Large intestine (tissue), 3 donors: ENCODE data around the gene DVL3. TPM values are rescaled to one million over a fixed set of nuclear protein-coding genes. Genes with fewer than 3 reads are reported as not detected.

Experiments
- DNase-seq, 2 donors: peaks; one replicate each; pipeline versions ENCODE4 v3.0.0 to v3.0.0-alpha.2; 2013
- H3K27ac ChIP-seq: one replicate; pipeline ENCODE4 v1.5.1; 2013; ENCODE audit warnings: low read length
- H3K27me3 ChIP-seq: 2 replicates; pipeline ENCODE4 v1.6.1; 2013; ENCODE audit warnings: low read length; ENCODE audit not compliant: control insufficient read depth, insufficient read depth
- H3K36me3 ChIP-seq: 2 replicates; pipeline ENCODE4 v1.6.1; 2013; ENCODE audit warnings: low read length; ENCODE audit not compliant: control insufficient read depth, insufficient read depth
- H3K4me1 ChIP-seq: one replicate; pipeline ENCODE4 v1.6.1; 2013; ENCODE audit warnings: low read length; ENCODE audit not compliant: control insufficient read depth, insufficient read depth
- H3K4me3 ChIP-seq: one replicate; pipeline ENCODE4 v1.5.1; 2013; ENCODE audit warnings: low read length
- H3K9me3 ChIP-seq: one replicate; pipeline ENCODE4 v1.6.1; 2013; ENCODE audit warnings: mild to moderate bottlenecking, low read depth, low read length, moderate library complexity; ENCODE audit not compliant: control insufficient read depth
- WGBS: methylation state at CpG from one replicate; pipeline ENCODE4 v1.1.5; 2013; ENCODE audit warnings: low lambda C conversion rate; ENCODE audit not compliant: insufficient coverage; 5-methylcytosine and 5-hydroxymethylcytosine counted together
- polyA plus RNA-seq: library from polyadenylated mRNA; unstranded; fragments of 120-200 nt; gene quantifications from one replicate; pipeline ENCODE4 v1.2.1, GENCODE V29; 2013

DVL3 gene
- polyA plus RNA-seq, 1 donor, result 81.0 TPM

GRCh38 chr3:184185461-184186183, 30.4 kb downstream of the DVL3 start:
- Histone ChIP-seq H3K9me3 (no peaks in the 10 kb centered on the region), H3K4me3 (peak overlapping the region; percentile 94), H3K4me1 (peaks cover 14% of the 10 kb centered on the region), H3K27me3 (no peaks in the 10 kb centered on the region), H3K36me3 (peaks cover 71% of the 10 kb centered on the region), H3K27ac (peak overlapping the region; percentile 91)
- peak; percentile 100 for DNase-seq
- WGBS, result no CpG with 5 or more reads among the region's 55 CpGs

GRCh38 chr3:184186184-184186901, 31.2 kb downstream of the DVL3 start, which contains the start of gene ABCF3:
Gene ABCF3 (plus strand): TSS chr3:184186199. CDS start chr3:184186208, 9 bp downstream.
- WGBS, result no CpG with 5 or more reads among the region's 45 CpGs
- Histone ChIP-seq H3K4me3 (peak within 1 kb of the TSS; percentile 94), H3K27me3 (no peaks in the 10 kb centered on the region), H3K9me3 (no peaks in the 10 kb centered on the region), H3K27ac (peak within 1 kb of the TSS; percentile 91), H3K4me1 (peaks cover 14% of the 10 kb centered on the region), H3K36me3 (peaks cover 70% of the 10 kb centered on the region)
- peak in 1 of 2 donors; percentile 74 for DNase-seq

GRCh38 chr3:184186902-184187207, 31.7 kb downstream of the DVL3 start:
- H3K4me1 ChIP-seq, result peaks cover 14% of the 10 kb centered on the region
- no peaks in the 10 kb centered on the region for H3K27me3 ChIP-seq
- peak overlapping the region; percentile 94 for H3K4me3 ChIP-seq
- no peaks in the 10 kb centered on the region for H3K9me3 ChIP-seq
- peaks cover 69% of the 10 kb centered on the region for H3K36me3 ChIP-seq
- DNase-seq, result no peak
- H3K27ac ChIP-seq, result peak overlapping the region; percentile 91
- no CpG with 5 or more reads among the region's 3 CpGs for whole genome bisulfite sequencing

DNA sequence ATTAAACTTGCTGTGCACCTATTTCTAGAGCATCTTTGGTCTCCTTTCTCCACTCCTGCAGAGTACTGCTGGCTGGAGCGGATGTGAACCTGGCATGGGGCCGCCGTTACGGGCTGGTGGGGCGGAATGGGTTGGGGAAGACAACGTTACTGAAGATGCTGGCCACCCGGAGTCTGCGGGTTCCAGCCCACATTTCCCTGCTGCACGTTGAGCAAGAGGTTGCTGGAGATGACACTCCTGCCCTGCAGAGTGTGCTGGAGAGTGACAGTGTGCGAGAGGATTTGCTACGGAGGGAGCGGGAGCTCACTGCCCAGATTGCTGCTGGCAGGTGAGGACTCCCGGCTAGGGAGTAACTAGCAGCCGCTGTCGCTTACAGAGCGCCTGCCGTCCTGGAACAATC, 32.9 kb downstream of the DVL3 start:
- no CpG with 5 or more reads among the region's 17 CpGs for WGBS
- no peak for DNase-seq
- Histone ChIP-seq H3K4me1 (peaks cover 14% of the 10 kb centered on the region), H3K4me3 (no peak overlapping the region), H3K9me3 (no peaks in the 10 kb centered on the region), H3K27ac (no peak overlapping the region), H3K27me3 (no peaks in the 10 kb centered on the region), H3K36me3 (peaks cover 70% of the 10 kb centered on the region)

DNA sequence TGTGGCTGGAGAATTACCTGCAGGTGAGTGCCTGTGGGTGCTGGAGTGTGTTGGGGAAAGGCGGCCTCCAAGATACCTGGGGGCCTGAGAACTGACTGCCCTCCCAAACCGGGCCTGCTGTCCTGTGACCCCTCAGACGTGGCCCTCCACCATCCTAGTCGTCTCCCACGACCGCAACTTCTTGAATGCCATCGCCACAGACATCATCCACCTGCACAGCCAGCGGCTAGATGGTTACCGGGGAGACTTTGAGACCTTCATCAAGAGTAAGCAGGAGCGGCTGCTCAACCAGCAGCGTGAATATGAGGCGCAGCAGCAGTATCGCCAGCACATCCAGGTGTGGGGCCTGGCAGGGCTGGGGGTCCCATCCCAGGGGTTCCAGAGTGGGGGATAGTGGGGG, 34.2 kb downstream of the DVL3 start:
- Histone ChIP-seq H3K36me3 (peaks cover 70% of the 10 kb centered on the region), H3K27me3 (no peaks in the 10 kb centered on the region)
- WGBS, result no CpG with 5 or more reads among the region's 13 CpGs

DNA sequence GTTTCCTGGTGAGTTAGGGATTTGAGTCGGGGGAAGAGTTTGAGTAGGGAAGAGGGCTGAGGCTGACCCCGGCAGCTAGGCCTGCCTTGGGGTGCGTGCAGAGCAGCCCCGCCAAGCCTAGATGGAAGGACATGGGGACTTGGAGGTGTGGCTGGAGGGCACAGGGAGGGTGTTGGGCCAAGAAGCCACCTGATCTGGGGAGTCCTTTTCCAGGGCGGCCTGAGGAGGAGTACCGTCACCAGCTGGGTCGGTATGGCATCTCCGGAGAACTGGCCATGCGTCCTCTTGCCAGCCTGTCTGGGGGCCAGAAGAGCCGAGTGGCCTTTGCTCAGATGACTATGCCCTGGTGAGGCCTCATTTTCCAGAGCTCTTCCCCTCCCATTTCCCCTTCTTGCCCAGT, 37.7 kb downstream of the DVL3 start:
- DNase-seq, result no peak
- Histone ChIP-seq H3K36me3 (peaks cover 73% of the 10 kb centered on the region), H3K4me3 (no peak overlapping the region), H3K27ac (no peak overlapping the region), H3K9me3 (no peaks in the 10 kb centered on the region), H3K27me3 (no peaks in the 10 kb centered on the region), H3K4me1 (peaks cover 2% of the 10 kb centered on the region)
- no CpG with 5 or more reads among the region's 10 CpGs for WGBS

More for the DNA sequence above, 34.2 kb downstream of the DVL3 start:
- H3K27ac ChIP-seq, result no peak overlapping the region
- DNase-seq, result no peak
- no peaks in the 10 kb centered on the region for H3K9me3 ChIP-seq
- H3K4me1 ChIP-seq, result peaks cover 14% of the 10 kb centered on the region
- no peak overlapping the region for H3K4me3 ChIP-seq

- H3K27me3 ChIP-seq, result no peaks in the 10 kb centered on the region
- no peaks in the 10 kb centered on the region for H3K4me1 ChIP-seq
- no CpG with 5 or more reads among the region's 9 CpGs for WGBS
- no peak overlapping the region for H3K27ac ChIP-seq
- H3K4me3 ChIP-seq, result no peak overlapping the region
- DNase-seq, result no peak
- H3K36me3 ChIP-seq, result peaks cover 62% of the 10 kb centered on the region
- H3K9me3 ChIP-seq, result no peaks in the 10 kb centered on the region
Measured at GRCh38 chr3:184193991-184194539, 38.9 kb downstream of the DVL3 start.

GRCh38 chr3:184196536-184196935, 41.4 kb downstream of the DVL3 start:
- H3K9me3 ChIP-seq, result no peaks in the 10 kb centered on the region
- H3K27me3 ChIP-seq, result no peaks in the 10 kb centered on the region
- no peak overlapping the region for H3K27ac ChIP-seq
- no peak overlapping the region for H3K4me3 ChIP-seq
- no peak for DNase-seq
- no peaks in the 10 kb centered on the region for H3K4me1 ChIP-seq
- no CpG with 5 or more reads among the region's 6 CpGs for WGBS
- peaks cover 38% of the 10 kb centered on the region for H3K36me3 ChIP-seq

- Histone ChIP-seq H3K36me3 (peaks cover 20% of the 10 kb centered on the region), H3K27me3 (no peaks in the 10 kb centered on the region), H3K4me1 (no peaks in the 10 kb centered on the region), H3K27ac (no peak overlapping the region), H3K4me3 (no peak overlapping the region), H3K9me3 (no peaks in the 10 kb centered on the region)
- no peak for DNase-seq
- WGBS, result no CpG with 5 or more reads among the region's 9 CpGs
Measured at GRCh38 chr3:184198509-184198908, 43.3 kb downstream of the DVL3 start.

GRCh38 chr3:184200825-184201224, 45.6 kb downstream of the DVL3 start:
- Histone ChIP-seq H3K9me3 (no peaks in the 10 kb centered on the region), H3K36me3 (peaks cover under 1% of the 10 kb centered on the region), H3K27me3 (peaks cover 3% of the 10 kb centered on the region), H3K27ac (no peak overlapping the region), H3K4me3 (no peak overlapping the region), H3K4me1 (no peaks in the 10 kb centered on the region)
- no peak for DNase-seq
